Kidney capillary endothelial cell (primary cell): ENCODE measurements around the gene HAPLN1.
A peak's percentile ranks its signal among the peaks of the same experiment; 100 is the strongest.
"Not testable (repeated sequence)": the region's sequence is repeated elsewhere in the genome, so short reads cannot be mapped to it uniquely, and the experiment has no call there.

Experiments used
- DNase-seq: peaks from one replicate; pipeline ENCODE4 v3.0.0-alpha.2; 2018; ENCODE audit warnings: low spot score

HAPLN1 gene

DNA sequence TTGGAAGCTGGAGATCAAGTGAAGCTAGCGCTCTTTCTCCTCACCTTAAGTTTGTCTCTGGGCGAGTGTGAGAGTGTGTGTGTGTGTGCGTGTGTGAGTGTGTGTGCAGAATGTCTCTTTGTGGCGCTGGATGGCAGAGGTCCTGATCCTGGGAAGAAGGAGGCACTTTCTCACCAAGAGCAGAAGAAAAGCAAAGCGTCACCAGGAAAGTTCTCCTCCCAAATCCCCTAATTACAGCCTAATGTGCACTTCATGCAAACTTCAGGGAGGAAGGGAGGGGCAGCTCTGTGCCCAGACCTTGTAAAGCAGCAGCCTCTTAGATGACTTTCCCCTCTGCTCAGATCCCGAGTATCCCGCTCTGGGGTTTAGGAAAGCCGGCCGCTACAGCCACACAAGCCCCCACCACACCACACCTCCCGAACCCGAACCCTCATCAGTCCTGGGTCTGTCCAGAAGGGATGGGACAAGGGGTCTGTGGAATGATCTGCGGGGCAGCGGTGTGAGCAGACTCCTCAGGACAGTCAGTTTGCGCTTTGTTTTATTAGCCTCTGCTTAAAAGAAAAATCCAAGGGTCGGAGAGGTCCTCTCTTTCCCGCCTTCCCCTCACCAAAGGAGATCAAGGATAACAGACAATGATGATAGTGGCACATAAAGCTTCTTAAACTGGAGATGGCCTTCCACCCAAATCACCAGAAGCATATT lies at the start of gene HAPLN1:
Gene HAPLN1, minus strand, starts transcription at position 20 of the 702 bp plus-strand sequence. CDS start 47,332 bp downstream, outside the sequence.
- DNase-seq, result peak; percentile 14

DNA sequence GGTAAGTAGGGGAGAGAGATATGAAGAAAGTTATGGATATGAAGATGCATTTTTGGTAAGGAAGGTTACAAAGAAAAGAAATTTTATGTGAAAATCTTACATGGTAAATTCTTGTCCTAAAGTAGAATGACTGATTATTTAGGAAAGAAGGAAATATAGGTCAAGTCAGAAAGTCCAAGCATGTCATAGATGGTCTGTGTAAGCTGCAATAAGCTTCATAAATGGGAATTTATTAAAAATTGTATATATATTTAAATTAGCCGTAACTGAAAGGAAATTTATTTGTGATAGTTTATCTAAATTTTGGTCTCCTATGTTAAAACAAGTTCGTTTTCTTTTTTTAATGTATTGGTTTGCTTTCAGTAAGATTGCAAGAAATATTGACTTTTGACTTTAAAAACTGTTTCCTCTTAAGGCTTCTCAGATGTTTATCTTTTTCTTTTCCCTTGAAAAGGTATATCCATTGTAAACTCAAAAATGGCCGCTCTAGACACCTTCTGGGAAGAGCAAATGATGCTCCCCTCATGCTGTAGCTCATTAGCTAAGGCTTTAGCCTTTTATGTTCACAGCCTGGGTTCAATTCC lies 46.8 kb upstream of the HAPLN1 start:
- DNase-seq, result no peak

DNA sequence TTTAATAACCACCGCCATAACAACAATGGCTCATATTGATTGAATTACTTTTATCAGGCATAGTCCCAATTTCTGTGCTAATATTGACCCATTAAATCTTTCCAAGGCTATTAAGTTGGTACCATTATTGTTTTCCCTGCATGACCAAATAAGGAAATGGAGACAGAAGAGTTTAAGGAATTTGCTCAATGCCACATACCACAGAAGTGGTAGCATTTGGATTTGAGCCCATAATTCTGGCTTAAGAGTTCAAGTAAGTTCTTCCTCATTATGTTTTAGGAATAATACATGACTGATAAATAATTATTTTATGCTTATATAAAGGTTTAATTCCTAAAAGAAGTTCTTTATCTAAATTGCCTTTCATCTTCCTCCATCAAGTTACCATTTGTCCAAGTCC lies 43.4 kb upstream of the HAPLN1 start:
- DNase-seq, result no peak

DNA sequence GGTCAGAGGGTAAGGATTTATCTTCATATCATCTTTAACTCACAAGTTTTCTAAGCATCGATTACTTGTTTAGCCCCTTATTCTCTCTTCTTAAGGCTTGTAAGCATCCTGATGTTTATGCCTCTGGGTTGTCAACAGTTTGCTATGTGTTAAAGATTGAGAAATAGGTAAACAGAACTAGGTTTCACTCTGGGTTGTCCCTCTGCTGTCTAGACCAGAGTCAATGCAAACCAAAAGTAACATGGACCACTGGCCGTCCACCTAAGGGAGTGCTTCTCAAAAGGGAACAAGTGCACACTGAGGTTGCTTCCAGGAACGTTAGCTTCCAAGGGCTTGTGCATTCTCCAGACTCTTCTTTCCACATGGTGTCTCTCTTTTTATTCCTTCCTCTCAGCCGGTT lies 39.9 kb upstream of the HAPLN1 start:
- no peak for DNase-seq

DNA sequence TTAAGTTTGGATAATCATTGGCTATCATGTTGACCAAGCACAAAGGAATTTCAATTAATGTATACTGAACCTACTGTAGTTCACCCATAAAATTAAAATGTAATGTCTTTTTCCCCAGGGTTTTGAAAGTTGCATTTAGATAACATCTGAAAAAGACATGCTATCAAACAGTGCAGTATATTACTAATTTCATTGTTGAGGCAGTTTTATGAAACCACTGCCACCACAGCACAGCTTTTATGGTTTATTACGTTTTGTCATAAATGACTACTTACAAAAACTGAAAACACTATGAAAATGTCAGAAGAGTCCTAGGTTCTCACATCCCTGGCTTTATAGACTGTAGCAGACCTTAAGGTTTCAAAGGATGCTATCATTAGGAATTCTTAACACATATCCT lies 32.0 kb upstream of the HAPLN1 start:
- DNase-seq, result no peak

DNA sequence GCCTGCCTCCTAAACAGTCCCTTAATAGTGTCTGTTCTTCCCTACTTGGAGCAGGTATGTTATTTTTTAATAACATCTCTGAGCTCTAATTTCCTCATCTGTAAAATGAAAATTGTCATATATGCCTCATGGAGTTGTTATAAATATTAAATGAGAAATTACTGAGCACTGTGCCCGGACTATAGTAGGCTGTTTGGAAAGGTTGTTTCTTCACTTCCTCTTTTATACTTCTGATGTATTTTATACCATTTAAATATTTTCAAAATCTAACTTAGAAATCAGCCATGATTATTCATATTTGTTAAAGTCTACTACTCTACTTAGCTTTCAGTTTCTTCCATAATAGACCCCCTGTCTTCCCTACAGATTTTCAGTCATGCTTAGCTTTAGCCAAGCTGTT lies 30.5 kb upstream of the HAPLN1 start:
- no peak for DNase-seq

DNA sequence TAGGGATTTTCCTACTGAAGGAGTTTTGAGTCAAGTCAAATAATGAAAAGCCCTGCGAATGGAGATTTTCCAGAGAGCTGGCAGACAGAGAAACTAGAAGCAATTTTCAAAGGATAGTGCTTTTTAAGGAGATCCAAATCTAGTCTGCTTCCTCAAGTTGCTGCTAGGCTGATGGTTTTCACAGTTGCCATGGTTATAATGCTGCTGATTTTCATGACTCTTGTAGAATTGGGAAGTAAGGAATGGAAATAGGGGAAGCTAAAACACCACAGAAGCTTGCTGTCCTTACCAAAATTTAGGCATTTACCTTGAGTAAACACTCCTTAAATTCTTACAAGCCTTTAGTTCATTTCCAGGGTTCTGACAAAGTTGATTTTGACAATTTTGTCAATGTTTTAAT lies 30.1 kb upstream of the HAPLN1 start:
- no peak for DNase-seq

DNA sequence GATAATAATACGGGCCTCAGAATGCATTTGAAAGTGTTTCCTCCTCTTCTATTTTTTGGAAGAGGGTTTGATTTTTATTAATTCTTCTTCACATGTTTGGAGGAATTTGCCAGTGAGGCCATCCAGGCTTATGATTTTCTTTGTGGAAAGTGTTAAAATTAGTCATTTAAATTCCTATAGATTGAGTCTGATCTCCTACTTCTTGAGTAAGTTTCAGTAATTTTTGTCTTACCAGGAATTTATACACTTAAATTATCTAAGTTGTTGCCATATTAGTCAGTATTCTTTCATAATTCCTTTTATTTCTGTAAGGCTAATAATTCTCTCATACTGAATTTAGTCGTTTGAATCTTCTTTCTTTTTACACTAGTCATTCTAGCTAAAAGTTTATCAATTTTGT lies 25.2 kb upstream of the HAPLN1 start:
- no peak for DNase-seq

DNA sequence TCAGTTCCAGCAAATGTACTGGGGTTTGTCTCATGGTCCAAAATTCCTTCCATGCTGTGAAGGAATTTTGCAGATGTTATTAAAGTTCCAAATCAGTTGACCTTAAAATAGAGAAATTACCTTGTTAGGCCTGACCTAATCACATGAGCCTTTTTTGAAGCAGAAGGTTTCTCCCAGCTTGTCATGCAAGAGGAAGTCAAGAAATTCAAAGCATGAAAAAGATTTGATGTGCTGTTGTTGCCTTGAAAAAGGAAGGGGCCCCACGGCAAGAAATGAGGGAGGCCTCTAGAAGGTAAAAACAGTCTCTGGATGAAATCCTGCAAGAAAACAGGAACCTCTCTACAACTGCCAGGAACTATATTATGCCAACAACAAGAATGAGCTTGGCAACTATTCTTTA lies 24.2 kb upstream of the HAPLN1 start:
- no peak for DNase-seq

DNA sequence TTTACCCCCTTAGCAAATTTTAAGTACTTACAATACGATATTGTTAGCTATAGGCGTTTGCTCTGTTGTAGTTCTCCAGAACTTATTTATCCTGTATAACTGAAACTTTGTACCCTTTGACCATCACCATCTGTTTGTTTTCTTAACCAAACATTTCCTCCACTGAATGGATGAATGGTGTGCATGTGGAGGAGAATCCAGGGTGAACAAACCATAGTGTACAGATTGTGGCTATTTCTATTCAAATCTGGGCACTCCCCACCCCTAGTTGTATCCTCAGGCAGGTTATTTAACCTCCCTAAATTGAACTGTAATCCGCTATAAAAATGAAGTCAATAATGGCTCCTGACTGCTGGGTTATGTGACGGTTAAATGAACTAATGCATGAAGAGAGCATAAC lies 21.4 kb upstream of the HAPLN1 start:
- DNase-seq, result no peak

DNA sequence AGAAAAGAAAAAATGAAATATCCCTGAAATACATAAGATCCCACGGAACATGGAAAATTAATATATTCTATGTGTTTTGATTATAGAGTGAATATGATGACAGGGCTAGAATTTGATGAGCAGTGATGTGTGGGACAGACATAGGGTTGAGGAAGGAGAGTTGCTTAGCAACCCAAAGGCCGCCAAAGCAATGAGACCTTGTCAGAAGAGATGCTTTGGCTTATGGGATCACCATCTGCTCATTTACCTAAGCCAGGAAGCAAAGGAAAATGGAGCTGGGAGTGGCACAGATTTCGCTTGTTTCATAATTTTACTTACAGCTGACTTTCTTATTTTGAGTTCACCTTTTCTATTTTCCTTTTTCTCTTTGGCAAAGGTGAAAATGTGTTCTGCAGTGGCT lies 20.9 kb upstream of the HAPLN1 start:
- DNase-seq, result no peak

DNA sequence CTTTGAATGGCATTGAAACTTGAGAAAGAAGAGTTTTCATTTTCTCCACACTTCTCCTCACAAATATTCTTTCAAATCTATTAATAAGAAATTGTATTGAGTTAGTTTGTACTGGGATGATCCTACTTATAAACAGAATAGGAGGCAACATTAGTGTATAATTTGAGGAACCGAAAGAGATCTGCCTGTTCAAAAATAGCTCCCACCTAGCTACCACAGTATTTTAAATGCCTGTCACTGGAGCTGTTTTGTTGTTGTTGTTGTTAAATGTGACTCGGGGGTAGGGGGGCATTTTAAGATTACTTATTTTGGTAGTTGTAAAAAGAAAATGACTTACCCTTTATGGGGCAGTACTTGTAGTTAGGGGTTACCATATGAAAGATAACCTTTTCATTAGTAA lies 20.1 kb upstream of the HAPLN1 start:
- no peak for DNase-seq

DNA sequence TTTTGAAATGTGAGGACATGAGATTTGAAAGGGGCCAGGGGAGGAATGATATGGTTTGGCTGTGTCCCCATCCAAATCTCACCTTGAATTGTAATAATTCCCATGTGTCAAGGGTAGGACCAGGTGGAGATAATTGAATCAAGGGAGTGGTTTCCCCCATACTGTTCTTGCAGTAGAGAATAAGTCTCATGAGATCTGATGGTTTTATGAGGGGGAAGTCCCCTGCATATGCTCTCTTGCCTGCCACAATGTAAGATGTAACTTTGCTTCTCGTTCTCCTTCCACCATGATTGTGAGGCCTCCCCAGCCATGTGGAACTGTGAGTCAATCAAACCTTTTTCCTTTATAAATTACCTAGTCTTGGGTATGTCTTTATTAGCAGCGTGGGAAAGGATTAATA lies 15.5 kb upstream of the HAPLN1 start:
- DNase-seq, result not testable (repeated sequence)

DNA sequence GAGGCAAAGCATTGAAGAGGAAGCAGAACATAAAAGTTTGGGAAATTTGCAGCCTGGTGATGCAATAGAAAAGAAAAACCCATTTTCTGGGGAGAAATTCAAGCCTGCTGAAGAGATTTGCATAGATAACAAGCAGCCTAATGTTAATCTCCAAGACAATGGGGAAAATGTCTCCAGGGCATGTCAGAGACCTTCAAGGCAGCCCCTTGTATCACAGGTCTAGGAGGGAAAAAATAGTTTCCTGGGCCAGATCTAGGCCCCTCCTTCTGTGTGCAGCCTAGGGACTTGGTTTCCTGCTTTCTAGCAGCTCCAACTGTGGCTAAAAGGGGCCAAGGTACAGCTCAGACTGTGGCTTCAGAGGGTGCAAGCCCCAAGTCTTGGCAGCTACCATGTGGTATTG lies 14.4 kb upstream of the HAPLN1 start:
- DNase-seq, result not testable (repeated sequence)

DNA sequence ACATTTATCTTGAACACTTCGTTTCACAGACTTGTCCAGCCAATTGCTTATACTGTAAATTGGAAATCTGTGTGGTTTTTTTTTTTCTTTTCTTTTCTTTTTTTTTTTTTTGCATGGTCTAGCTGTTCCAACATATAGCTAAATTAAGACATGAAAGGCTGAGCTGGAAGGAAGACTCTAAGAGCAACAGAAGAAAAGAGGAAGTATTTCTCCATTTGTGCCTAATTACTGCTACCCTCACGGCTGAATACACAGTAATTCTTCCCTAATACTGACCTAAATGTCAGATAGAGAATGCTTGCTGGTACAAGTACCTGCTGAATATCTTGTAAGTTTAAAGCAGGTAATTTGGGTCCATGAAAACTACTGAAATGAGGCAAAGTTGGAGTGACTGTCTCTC lies 11.0 kb upstream of the HAPLN1 start:
- no peak for DNase-seq

DNA sequence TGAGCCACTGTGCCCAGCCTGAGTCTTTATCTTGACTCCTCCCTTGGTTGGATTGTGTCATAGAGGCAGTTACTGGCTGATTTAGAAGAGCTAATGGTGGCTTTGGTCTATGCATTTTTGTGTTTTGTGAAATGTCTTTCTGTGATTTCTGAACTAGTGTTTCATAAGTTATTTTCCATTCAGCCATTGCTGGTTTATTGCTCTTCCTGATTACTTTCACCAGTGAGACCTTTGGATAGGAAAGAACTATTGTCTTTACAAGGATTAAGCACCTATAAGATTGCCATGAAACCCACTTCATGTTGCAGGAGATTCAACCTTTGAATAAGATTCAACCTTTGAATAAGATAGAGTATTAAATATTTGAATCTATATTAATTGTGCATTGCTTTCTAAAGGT lies 8.7 kb upstream of the HAPLN1 start:
- DNase-seq, result no peak

DNA sequence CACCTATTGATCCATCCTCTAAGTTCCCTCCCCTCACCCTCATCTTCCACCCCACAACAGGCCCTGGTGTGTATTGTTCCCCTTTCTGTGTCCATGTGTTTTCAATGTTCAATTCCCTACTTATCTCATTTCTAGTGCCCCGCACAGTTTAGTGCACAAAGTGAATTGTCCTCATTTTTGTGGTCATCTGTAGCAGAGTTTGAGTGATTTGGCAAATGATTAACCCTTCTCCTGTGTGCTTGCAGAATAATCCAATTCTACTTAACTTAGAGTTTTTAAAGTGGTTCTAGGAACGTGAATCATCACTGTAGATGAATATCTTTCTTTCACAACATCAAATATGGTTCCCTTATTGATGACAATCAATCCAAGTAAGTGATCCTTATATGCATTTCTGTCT lies 6.3 kb upstream of the HAPLN1 start:
- no peak for DNase-seq

DNA sequence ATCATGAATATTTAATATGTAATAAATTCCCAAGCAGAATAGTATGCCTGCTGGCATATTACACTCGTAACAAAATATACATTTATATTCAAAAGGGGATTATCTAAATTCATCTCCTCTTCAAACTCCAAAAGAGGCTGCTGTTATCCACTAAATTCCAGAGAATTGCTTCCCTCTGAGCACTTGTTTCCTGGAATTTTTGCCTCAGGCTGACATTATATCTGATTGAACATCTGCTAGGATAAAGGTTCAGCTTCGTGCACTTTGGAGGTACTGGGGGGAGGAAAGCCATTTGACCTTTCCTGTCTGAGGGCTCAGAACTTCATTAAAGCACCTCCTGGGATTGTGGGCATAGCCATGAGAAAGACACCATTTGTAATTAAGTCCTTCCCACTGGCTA lies 4.3 kb upstream of the HAPLN1 start:
- DNase-seq, result no peak

DNA sequence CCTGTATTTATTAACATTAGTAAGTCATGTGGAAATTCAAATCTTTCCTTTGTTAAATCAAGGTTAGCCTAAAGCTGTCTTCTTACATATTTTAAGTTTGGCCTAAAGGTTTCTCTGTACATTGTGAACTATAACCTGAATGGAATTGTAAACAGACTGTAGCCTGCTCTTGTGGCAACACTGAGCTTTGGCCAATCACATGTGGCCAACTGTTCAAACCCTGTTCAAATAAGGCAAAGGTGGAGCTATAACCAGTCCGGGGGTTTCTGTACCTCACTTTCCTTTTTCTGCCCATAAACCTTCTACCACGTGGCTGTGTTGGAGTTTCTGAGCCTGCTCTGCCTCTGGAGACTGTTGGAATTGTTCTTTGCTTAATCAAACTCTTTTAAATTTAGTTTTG lies 3.3 kb upstream of the HAPLN1 start:
- no peak for DNase-seq

DNA sequence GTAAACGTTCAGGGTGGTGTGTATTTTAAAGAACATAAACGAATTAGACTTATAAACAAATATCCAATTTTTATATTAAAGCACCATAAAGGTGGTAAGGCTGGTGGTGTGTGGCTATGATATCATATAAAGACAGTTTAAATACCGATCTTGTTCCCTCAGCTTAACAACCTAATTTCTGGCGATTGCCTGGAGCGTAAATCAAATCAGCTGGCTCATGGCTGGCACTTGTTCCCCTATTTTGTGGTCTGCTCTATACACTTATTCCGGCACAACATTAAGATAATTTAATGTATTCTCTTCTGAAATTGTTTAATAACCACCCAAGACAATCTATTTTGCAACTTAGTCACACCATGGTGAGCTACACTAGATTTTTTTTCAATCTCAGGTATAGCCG lies 2.4 kb upstream of the HAPLN1 start:
- DNase-seq, result no peak

DNA sequence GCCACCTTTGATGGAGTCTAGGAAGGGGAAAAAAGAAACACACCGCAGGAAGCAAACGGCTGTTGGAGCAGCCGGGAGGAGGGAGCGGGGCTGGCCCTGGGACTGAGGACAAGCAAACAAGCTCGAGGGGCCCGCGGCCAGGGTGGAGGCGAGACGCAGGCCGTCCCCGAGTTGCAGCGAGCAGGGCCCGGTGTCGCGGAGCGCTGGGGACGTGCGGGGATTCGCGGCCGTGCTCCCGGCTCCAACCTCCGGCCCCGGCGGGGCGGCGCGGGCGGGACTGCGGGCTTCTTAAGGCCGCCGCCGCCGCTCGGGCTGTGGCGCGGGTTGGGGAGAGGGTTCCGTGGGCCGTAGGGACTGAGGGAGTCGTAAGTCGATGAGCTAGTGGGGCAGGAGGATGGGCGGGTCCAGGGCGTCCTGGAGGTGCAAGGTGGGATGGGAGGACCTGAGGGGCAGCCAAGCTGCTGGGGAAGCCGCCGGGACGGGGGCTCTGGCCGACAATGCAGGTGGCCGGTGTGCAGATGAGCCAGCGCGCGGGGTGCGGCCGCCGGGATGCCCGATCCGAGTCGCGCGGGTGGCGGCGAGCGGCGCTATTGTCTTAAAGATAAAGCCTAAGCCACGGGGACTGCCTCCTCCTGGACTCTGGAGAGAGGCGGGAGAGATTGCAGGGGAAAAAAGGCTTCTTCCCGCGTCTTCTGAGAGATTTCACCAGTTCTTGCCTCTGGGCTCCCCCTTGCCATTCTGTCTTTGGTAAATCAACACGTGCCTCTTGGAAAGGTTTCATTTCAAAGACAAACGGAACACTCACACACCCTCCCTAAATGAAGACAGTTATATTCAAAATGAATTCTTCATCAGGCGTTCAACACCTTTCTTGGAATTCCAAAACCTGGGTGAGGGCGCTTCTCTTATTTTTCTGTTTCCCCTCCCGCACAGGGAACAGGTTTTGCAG lies 1.6 kb upstream of the HAPLN1 start:
- peak; percentile 71 for DNase-seq

DNA sequence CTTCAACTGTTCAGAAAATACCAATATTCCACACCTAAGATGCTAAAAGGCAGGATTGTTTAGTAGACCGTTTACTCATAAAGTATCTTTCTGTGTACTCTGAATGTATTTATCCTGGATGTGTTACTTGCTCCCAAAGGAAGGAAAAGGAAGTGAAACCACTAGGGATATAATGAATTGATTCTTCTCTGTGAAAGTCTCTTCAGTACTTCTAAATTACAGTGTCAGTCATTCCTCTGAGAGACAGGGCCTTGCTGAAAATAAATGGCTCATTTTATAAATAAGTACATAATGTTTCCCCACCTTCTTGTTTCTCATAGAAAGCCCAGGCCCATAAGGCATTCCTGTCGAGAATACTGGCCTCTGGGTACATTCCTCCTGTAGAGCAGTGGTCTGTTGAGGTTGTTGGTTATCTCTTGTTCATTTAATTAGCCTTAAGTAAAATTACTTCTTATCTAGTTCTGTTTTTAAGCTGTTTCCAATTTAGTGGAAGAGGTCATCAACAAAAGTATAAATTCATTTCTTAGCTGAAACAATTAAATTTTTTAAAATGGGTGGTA lies 1.6 kb downstream of the HAPLN1 start:
- no peak for DNase-seq
